Hepatocyte (in vitro differentiated cells): Measurements from ENCODE around the gene EIF4A2. TPM values are rescaled to one million over a fixed set of nuclear protein-coding genes. Genes with fewer than 3 reads are reported as not detected.

Source experiments
- DNase-seq: peaks from one replicate; pipeline ENCODE4 v3.0.0-alpha.2; 2016; ENCODE audit warnings: low spot score
- H2AFZ ChIP-seq: fragments of 200-600 bp; sonication (generic); 2 replicates; pipeline ENCODE4 v1.6.0; 2016; ENCODE audit warnings: antibody characterized with exemption, mild to moderate bottlenecking
- H3K27ac ChIP-seq: fragments of 200-600 bp; sonication (generic); 2 replicates; pipeline ENCODE4 v1.5.1; 2016; ENCODE audit warnings: mild to moderate bottlenecking
- H3K27me3 ChIP-seq: fragments of 200-600 bp; sonication (generic); 2 replicates; pipeline ENCODE4 v1.6.1; 2016
- H3K36me3 ChIP-seq: fragments of 200-600 bp; sonication (generic); replicated peaks from 2 replicates; pipeline ENCODE4 v1.5.1; 2016; ENCODE audit warnings: low read depth; ENCODE audit not compliant: insufficient read depth
- H3K4me1 ChIP-seq: fragments of 200-600 bp; sonication (generic); 2 replicates; pipeline ENCODE4 v1.5.1; 2016; ENCODE audit warnings: mild to moderate bottlenecking, moderate library complexity; ENCODE audit not compliant: insufficient read depth
- H3K4me2 ChIP-seq: fragments of 200-600 bp; sonication (generic); 2 replicates; pipeline ENCODE4 v1.6.0; 2016
- H3K4me3 ChIP-seq: fragments of 200-600 bp; sonication (generic); 2 replicates; pipeline ENCODE4 v1.5.1; 2016; ENCODE audit warnings: mild to moderate bottlenecking
- H3K79me2 ChIP-seq: fragments of 200-600 bp; sonication (generic); 2 replicates; pipeline ENCODE4 v1.6.0; 2017; ENCODE audit warnings: mild to moderate bottlenecking
- H3K9me2 ChIP-seq: fragments of 200-600 bp; sonication (generic); replicated peaks from 2 replicates; pipeline ENCODE4 v1.6.0; 2017; ENCODE audit warnings: mild to moderate bottlenecking; ENCODE audit not compliant: insufficient read depth
- H3K9me3 ChIP-seq: fragments of 200-600 bp; sonication (generic); 2 replicates; pipeline ENCODE4 v1.5.1; 2016; ENCODE audit warnings: low read depth, mild to moderate bottlenecking
- H4K20me1 ChIP-seq: fragments of 200-600 bp; sonication (generic); 2 replicates; pipeline ENCODE4 v1.6.0; 2016; ENCODE audit warnings: mild to moderate bottlenecking; ENCODE audit not compliant: insufficient read depth, poor library complexity, severe bottlenecking
- CTCF ChIP-seq: fragments of 200-600 bp; sonication (generic); IDR thresholded peaks from 2 replicates; pipeline ENCODE4 v1.5.1; 2016; ENCODE audit warnings: antibody characterized with exemption, mild to moderate bottlenecking; ENCODE audit not compliant: poor library complexity
- EZH2 ChIP-seq: fragments of 200-600 bp; sonication (generic); IDR thresholded peaks from 2 replicates; pipeline ENCODE4 v1.6.1; 2016; ENCODE audit warnings: antibody characterized with exemption, mild to moderate bottlenecking, borderline replicate concordance
- EZH2phosphoT487 ChIP-seq: fragments of 200-600 bp; sonication (generic); IDR thresholded peaks from one replicate; pipeline ENCODE4 v1.6.1; 2018; ENCODE audit warnings: antibody characterized with exemption, mild to moderate bottlenecking, low read depth, moderate library complexity; ENCODE audit not compliant: unreplicated experiment, severe bottlenecking
- WGBS: methylation state at CpG from one replicate; pipeline ENCODE4 v1.1.6; 2016; ENCODE audit warnings: low lambda C conversion rate; ENCODE audit errors: missing lambda C conversion rate; 5-methylcytosine and 5-hydroxymethylcytosine counted together
- polyA plus RNA-seq: library from polyadenylated mRNA; unstranded; fragments of >200 nt; fragmentation: Nextera tagmentation; extraction: Ambion mirVana; gene quantifications from 2 replicates; pipeline ENCODE4 v1.2.1, GENCODE V29; 2016
- total RNA-seq: library from RNA; depleted of rRNA; stranded (reverse); fragments of >200 nt; gene quantifications from 2 replicates; pipeline ENCODE4 v1.2.3, GENCODE V29; 2014

The EIF4A2 gene
- total and polyA plus RNA-seq, 2 experiments from 2014 or later: 155 to 558 TPM

GRCh38 chr3:186826976-186827857, 43.8 kb downstream of the EIF4A2 start:
- no peaks in the 10 kb centered on the region for H3K9me3 ChIP-seq
- H3K27me3 ChIP-seq: peaks cover 68% of the 10 kb centered on the region
- WGBS: 3% methylated on average over 70 of the region's 80 CpGs
- TF ChIP-seq EZH2phosphoT487 (no peak), EZH2 (no peak), CTCF (no peak)
- no peaks in the 10 kb centered on the region for H4K20me1 ChIP-seq
- peak overlapping the region; percentile 70 for H3K4me3 ChIP-seq
- H3K4me2 ChIP-seq: peak overlapping the region; percentile 100
- peak overlapping the region; percentile 96 for H2AFZ ChIP-seq
- no peak overlapping the region for H3K27ac ChIP-seq
- no peaks in the 10 kb centered on the region for H3K79me2 ChIP-seq
- DNase-seq: peak; percentile 95
- H3K9me2 ChIP-seq: no peaks in the 10 kb centered on the region
- H3K36me3 ChIP-seq: no peaks in the 10 kb centered on the region
- peaks cover 9% of the 10 kb centered on the region for H3K4me1 ChIP-seq

- Histone ChIP-seq H3K4me2 (no peak overlapping the region), H2AFZ (no peak overlapping the region), H3K27me3 (peaks cover 79% of the 10 kb centered on the region), H4K20me1 (no peaks in the 10 kb centered on the region), H3K36me3 (no peaks in the 10 kb centered on the region), H3K4me1 (peaks cover 9% of the 10 kb centered on the region), H3K27ac (no peak overlapping the region), H3K4me3 (no peak overlapping the region), H3K9me2 (no peaks in the 10 kb centered on the region), H3K9me3 (no peaks in the 10 kb centered on the region), H3K79me2 (no peaks in the 10 kb centered on the region)
- TF ChIP-seq EZH2phosphoT487: no peak
- no peak for TF ChIP-seq EZH2
- 38% methylated on average over 5 of the region's 5 CpGs for WGBS
- DNase-seq: no peak
These were observed 45.0 kb downstream of the EIF4A2 start for GRCh38 chr3:186828340-186828739.

- H3K79me2 ChIP-seq: no peaks in the 10 kb centered on the region
- DNase-seq: no peak
- H3K4me1 ChIP-seq: no peaks in the 10 kb centered on the region
- no peak overlapping the region for H3K4me3 ChIP-seq
- no peaks in the 10 kb centered on the region for H4K20me1 ChIP-seq
- no peak overlapping the region for H3K4me2 ChIP-seq
- H3K36me3 ChIP-seq: no peaks in the 10 kb centered on the region
- peaks cover 68% of the 10 kb centered on the region for H3K27me3 ChIP-seq
- TF ChIP-seq CTCF (no peak), EZH2 (no peak)
- WGBS: 64% methylated on average over 4 of the region's 4 CpGs
- H3K9me3 ChIP-seq: no peaks in the 10 kb centered on the region
- no peaks in the 10 kb centered on the region for H3K9me2 ChIP-seq
- no peak overlapping the region for H2AFZ ChIP-seq
- no peak overlapping the region for H3K27ac ChIP-seq
These were observed 48.4 kb downstream of the EIF4A2 start for GRCh38 chr3:186831798-186832197.

- H4K20me1 ChIP-seq: no peaks in the 10 kb centered on the region
- no peak overlapping the region for H3K27ac ChIP-seq
- H3K4me3 ChIP-seq: no peak overlapping the region
- no peaks in the 10 kb centered on the region for H3K4me1 ChIP-seq
- no peaks in the 10 kb centered on the region for H3K36me3 ChIP-seq
- no peak overlapping the region for H2AFZ ChIP-seq
- no peak for TF ChIP-seq CTCF
- no peak for TF ChIP-seq EZH2
- TF ChIP-seq EZH2phosphoT487: no peak
- H3K27me3 ChIP-seq: peaks cover 68% of the 10 kb centered on the region
- H3K4me2 ChIP-seq: no peak overlapping the region
- H3K79me2 ChIP-seq: no peaks in the 10 kb centered on the region
- H3K9me2 ChIP-seq: no peaks in the 10 kb centered on the region
- H3K9me3 ChIP-seq: no peaks in the 10 kb centered on the region
- WGBS: 96% methylated on average over 1 of the region's 1 CpG
- DNase-seq: no peak
These were observed 48.9 kb downstream of the EIF4A2 start for GRCh38 chr3:186832276-186832675.
